CD4-positive, alpha-beta memory T cell (primary cell): Measurements from ENCODE around the gene SPARC. TPM values are rescaled to one million over a fixed set of nuclear protein-coding genes. Genes with fewer than 3 reads are reported as not detected.
"Not testable (repeated sequence)": the region's sequence is repeated elsewhere in the genome, so short reads cannot be mapped to it uniquely, and the experiment has no call there.

ENCODE experiments used
- CTCF ChIA-PET: fragments of 350-600 bp; sonication (Branson Sonifier 250); formaldehyde crosslinking; loops from one replicate; lab custom pipeline; 2021; ENCODE audit warnings: inconsistent platforms; ENCODE audit not compliant: partially characterized antibody; lab: Charles Lee
- POLR2A ChIA-PET: fragments of 350-600 bp; sonication (Branson Sonifier 250); formaldehyde crosslinking; loops from one replicate; lab custom pipeline; 2021; ENCODE audit not compliant: partially characterized antibody; lab: Charles Lee
- DNase-seq, 5 donors: peaks; one replicate each; pipeline versions ENCODE4 v3.0.0 to v3.0.0-alpha.2; 2020 to 2022; ENCODE audit warnings: mixed read lengths in 1 of 5
- H3K27ac ChIP-seq: one replicate; pipeline ENCODE4 v1.7.0; 2013; ENCODE audit warnings: low read depth, low read length
- H3K27me3 ChIP-seq: 2 replicates; pipeline ENCODE4 v1.7.0; 2013; ENCODE audit warnings: mild to moderate bottlenecking, low read length, moderate library complexity; ENCODE audit not compliant: insufficient read depth
- H3K36me3 ChIP-seq: 2 replicates; pipeline ENCODE4 v1.7.0; 2013; ENCODE audit warnings: mild to moderate bottlenecking, low read length, moderate library complexity; ENCODE audit not compliant: insufficient read depth
- H3K4me1 ChIP-seq: 2 replicates; pipeline ENCODE4 v1.7.0; 2013; ENCODE audit warnings: mild to moderate bottlenecking, low read length, moderate library complexity; ENCODE audit not compliant: insufficient read depth
- H3K4me3 ChIP-seq, 2 donors: one replicate each; pipeline ENCODE4 v1.7.0; 2013; ENCODE audit warnings: low read length in 2 of 2, mild to moderate bottlenecking in 1 of 2
- H3K9me3 ChIP-seq, 2 donors: one replicate each; pipeline ENCODE4 v1.7.0; 2013; ENCODE audit warnings: low read length in 2 of 2, control low read depth in 1 of 2; ENCODE audit not compliant: control insufficient read depth in 1 of 2
- H3K27ac Mint-ChIP-seq, 7 donors: one replicate each; pipeline ENCODE4 v1.8.0; 2020 to 2021; ENCODE audit warnings: mixed read lengths in 7 of 7, mild to moderate bottlenecking in 6 of 7, inconsistent platforms in 3 of 7, moderate library complexity in 3 of 7
- H3K27me3 Mint-ChIP-seq, 2 donors: one replicate each; pipeline ENCODE4 v1.8.0; 2020 to 2021; ENCODE audit warnings: mixed read lengths in 2 of 2
- H3K36me3 Mint-ChIP-seq, 2 donors: one replicate each; pipeline ENCODE4 v1.8.0; 2020 to 2021; ENCODE audit warnings: mixed read lengths in 2 of 2, inconsistent platforms in 1 of 2, mild to moderate bottlenecking in 1 of 2
- H3K4me1 Mint-ChIP-seq, 4 donors: one replicate each; pipeline ENCODE4 v1.8.0; 2020 to 2021; ENCODE audit warnings: mixed read lengths in 4 of 4, mild to moderate bottlenecking in 1 of 4
- H3K4me3 Mint-ChIP-seq, 8 donors: one replicate each; pipeline ENCODE4 v1.8.0; 2020 to 2021; ENCODE audit warnings: mixed read lengths in 8 of 8, mild to moderate bottlenecking in 7 of 8, moderate library complexity in 6 of 8, inconsistent platforms in 3 of 8
- H3K9me3 Mint-ChIP-seq, 8 donors: one replicate each; pipeline ENCODE4 v1.8.0; 2020 to 2021; ENCODE audit warnings: mixed read lengths in 8 of 8, mild to moderate bottlenecking in 5 of 8, inconsistent platforms in 3 of 8, moderate library complexity in 1 of 8
- intact Hi-C: fragments of 100-400 bp; cut with micrococcal nuclease; formaldehyde crosslinking; loops from one replicate; pipeline ENCODE4 v1.15.1; 2023
- polyA plus RNA-seq, 2 donors: library from polyadenylated mRNA; unstranded; fragments of 300-500 nt; fragmentation: Illumina TruSeq; gene quantifications; one replicate each; pipeline ENCODE4 v1.2.3, GENCODE V29; 2021
- total RNA-seq, 2 experiments: library from RNA; stranded (reverse); gene quantifications; one replicate each; pipeline ENCODE4 v1.2.3, GENCODE V29; 2021

SPARC gene
- total and polyA plus RNA-seq, 4 experiments from 2014 or later = 0.19 to 0.47 (median 0.37) TPM; not detected in 1

GRCh38 chr5:151684690-151685361 lies 1.9 kb downstream of the SPARC start:
- H3K27ac Mint-ChIP-seq = no peak overlapping the region
- peaks cover 19 to 38% of the 10 kb centered on the region in 2 donors for H3K27me3 Mint-ChIP-seq
- ChIA-PET POLR2A (no interaction called here), CTCF (no interaction called here)
- DNase-seq = no peak
- H3K27ac ChIP-seq = no peak overlapping the region
- H3K4me1 ChIP-seq = no peaks in the 10 kb centered on the region
- H3K9me3 Mint-ChIP-seq = peaks cover 0 to 2% (median 0%) of the 10 kb centered on the region in 8 donors
- H3K36me3 ChIP-seq = no peaks in the 10 kb centered on the region
- intact Hi-C loops = no loop called here
- H3K4me3 ChIP-seq = no peak overlapping the region
- H3K9me3 ChIP-seq = no peaks in the 10 kb centered on the region
- no peak overlapping the region for H3K4me3 Mint-ChIP-seq
- H3K27me3 ChIP-seq = peaks cover 5% of the 10 kb centered on the region
- peaks cover 2 to 13% (median 9%) of the 10 kb centered on the region in 4 donors for H3K4me1 Mint-ChIP-seq
- H3K36me3 Mint-ChIP-seq = no peaks in the 10 kb centered on the region

- DNase-seq = no peak
- no peak overlapping the region for H3K27ac ChIP-seq
- H3K27ac Mint-ChIP-seq = no peak overlapping the region
- no peak overlapping the region for H3K4me3 ChIP-seq
- ChIA-PET POLR2A (no interaction called here), CTCF (interaction anchor here (0.7 to 0.8 kb wide), 2 partner anchors 12 to 1349 kb away, joined by 3 to 4 read pairs; no protein-coding TSS in a partner anchor)
- H3K27me3 ChIP-seq = peaks cover 5% of the 10 kb centered on the region
- H3K4me3 Mint-ChIP-seq = no peak overlapping the region
- peaks cover 2 to 13% (median 9%) of the 10 kb centered on the region in 4 donors for H3K4me1 Mint-ChIP-seq
- H3K4me1 ChIP-seq = no peaks in the 10 kb centered on the region
- intact Hi-C loops = no loop called here
- H3K9me3 Mint-ChIP-seq = peaks cover 0 to 2% (median 0%) of the 10 kb centered on the region in 8 donors
- no peaks in the 10 kb centered on the region for H3K9me3 ChIP-seq
- no peaks in the 10 kb centered on the region for H3K36me3 Mint-ChIP-seq
- H3K27me3 Mint-ChIP-seq = peaks cover 19 to 35% of the 10 kb centered on the region in 2 donors
- H3K36me3 ChIP-seq = no peaks in the 10 kb centered on the region
Observed at GRCh38 chr5:151683986-151684588, 2.6 kb downstream of the SPARC start.

- POLR2A ChIA-PET = no interaction called here
- H3K9me3 ChIP-seq = no peaks in the 10 kb centered on the region
- H3K9me3 Mint-ChIP-seq = no peaks in the 10 kb centered on the region
- no peak for DNase-seq
- CTCF ChIA-PET = interaction anchor here (0.7 kb wide), 1 partner anchor 1348 kb away, joined by 4 read pairs; no protein-coding TSS in a partner anchor
- no peaks in the 10 kb centered on the region for H3K36me3 Mint-ChIP-seq
- peaks cover 16 to 30% of the 10 kb centered on the region in 2 donors for H3K27me3 Mint-ChIP-seq
- no peaks in the 10 kb centered on the region for H3K4me1 ChIP-seq
- no peak overlapping the region for H3K27ac ChIP-seq
- peaks cover 2 to 13% (median 9%) of the 10 kb centered on the region in 4 donors for H3K4me1 Mint-ChIP-seq
- H3K27me3 ChIP-seq = peaks cover 5% of the 10 kb centered on the region
- intact Hi-C loops = no loop called here
- no peak overlapping the region for H3K4me3 ChIP-seq
- H3K36me3 ChIP-seq = no peaks in the 10 kb centered on the region
- no peak overlapping the region for H3K27ac Mint-ChIP-seq
- H3K4me3 Mint-ChIP-seq = no peak overlapping the region
Observed at GRCh38 chr5:151683444-151683843, 3.3 kb downstream of the SPARC start.

GRCh38 chr5:151682751-151683331 lies 3.9 kb downstream of the SPARC start:
- Histone ChIP-seq H3K9me3 (no peaks in the 10 kb centered on the region), H3K36me3 (no peaks in the 10 kb centered on the region), H3K4me3 (no peak overlapping the region), H3K27me3 (peaks cover 5% of the 10 kb centered on the region), H3K27ac (no peak overlapping the region), H3K4me1 (no peaks in the 10 kb centered on the region)
- Mint-ChIP-seq H3K27me3 (peaks cover 13 to 28% of the 10 kb centered on the region in 2 donors), H3K4me3 (no peak overlapping the region), H3K4me1 (peaks cover 2 to 13% (median 9%) of the 10 kb centered on the region in 4 donors), H3K9me3 (no peaks in the 10 kb centered on the region), H3K36me3 (no peaks in the 10 kb centered on the region), H3K27ac (no peak overlapping the region)
- ChIA-PET CTCF (interaction anchor here (1.5 to 2.4 kb wide), 2 partner anchors 10 to 31 kb away, joined by 3 to 9 read pairs; no protein-coding TSS in a partner anchor), POLR2A (no interaction called here)
- DNase-seq = no peak
- intact Hi-C loops = no loop called here

GRCh38 chr5:151682240-151682639 lies 4.5 kb downstream of the SPARC start:
- no peak overlapping the region for H3K4me3 Mint-ChIP-seq
- Histone ChIP-seq H3K36me3 (no peaks in the 10 kb centered on the region), H3K4me1 (no peaks in the 10 kb centered on the region), H3K27me3 (peaks cover 5% of the 10 kb centered on the region), H3K4me3 (no peak overlapping the region), H3K27ac (no peak overlapping the region), H3K9me3 (no peaks in the 10 kb centered on the region)
- intact Hi-C loops = no loop called here
- H3K36me3 Mint-ChIP-seq = no peaks in the 10 kb centered on the region
- H3K27me3 Mint-ChIP-seq = peaks cover 10 to 22% of the 10 kb centered on the region in 2 donors
- no peak overlapping the region for H3K27ac Mint-ChIP-seq
- no peak for DNase-seq
- POLR2A ChIA-PET = no interaction called here
- H3K4me1 Mint-ChIP-seq = peaks cover 2 to 13% (median 9%) of the 10 kb centered on the region in 4 donors
- H3K9me3 Mint-ChIP-seq = no peaks in the 10 kb centered on the region
- CTCF ChIA-PET = interaction anchor here (1.5 to 2.4 kb wide), 2 partner anchors 10 to 30 kb away, joined by 3 to 9 read pairs; no protein-coding TSS in a partner anchor

- H3K27ac Mint-ChIP-seq = no peak overlapping the region
- H3K9me3 Mint-ChIP-seq = no peaks in the 10 kb centered on the region
- Histone ChIP-seq H3K4me3 (no peak overlapping the region), H3K36me3 (no peaks in the 10 kb centered on the region), H3K9me3 (no peaks in the 10 kb centered on the region), H3K27me3 (no peaks in the 10 kb centered on the region), H3K4me1 (no peaks in the 10 kb centered on the region), H3K27ac (no peak overlapping the region)
- peaks cover 0 to under 1% (median under 1%) of the 10 kb centered on the region in 4 donors for H3K4me1 Mint-ChIP-seq
- no peak for DNase-seq
- POLR2A ChIA-PET = no interaction called here
- no peak overlapping the region for H3K4me3 Mint-ChIP-seq
- CTCF ChIA-PET = interaction anchor here (0.8 to 2.4 kb wide), 2 partner anchors 29 to 33 kb away, joined by 4 to 9 read pairs; no protein-coding TSS in a partner anchor
- H3K27me3 Mint-ChIP-seq = peaks cover 1 to 10% of the 10 kb centered on the region in 2 donors
- intact Hi-C loops = no loop called here
- H3K36me3 Mint-ChIP-seq = no peaks in the 10 kb centered on the region
Observed at GRCh38 chr5:151680944-151681427, 5.7 kb downstream of the SPARC start.

- CTCF ChIA-PET, H3K4me1 ChIP-seq: not testable (repeated sequence)
Observed at GRCh38 chr5:151680156-151680505, 6.6 kb downstream of the SPARC start.

More at GRCh38 chr5:151680156-151680505, 6.6 kb downstream of the SPARC start:
- H3K36me3 Mint-ChIP-seq, H3K4me1 Mint-ChIP-seq, H3K27ac Mint-ChIP-seq, H3K27me3 Mint-ChIP-seq, POLR2A ChIA-PET, H3K36me3 ChIP-seq, intact Hi-C loops, DNase-seq, H3K4me3 ChIP-seq, H3K27me3 ChIP-seq, H3K9me3 ChIP-seq, H3K4me3 Mint-ChIP-seq, H3K9me3 Mint-ChIP-seq, H3K27ac ChIP-seq: not testable (repeated sequence)
